Neutrophil (primary cell): ENCODE data around the gene CLIC3.

ENCODE experiments used
- H3K27ac ChIP-seq: fragments of 200-600 bp; sonication (generic); 2 replicates; pipeline ENCODE4 v1.5.1; 2016; ENCODE audit warnings: mild to moderate bottlenecking, moderate library complexity
- H3K27me3 ChIP-seq: fragments of 200-600 bp; sonication (generic); 2 replicates; pipeline ENCODE4 v1.6.0; 2016; ENCODE audit warnings: mild to moderate bottlenecking
- H3K36me3 ChIP-seq: fragments of 200-600 bp; sonication (generic); 2 replicates; pipeline ENCODE4 v1.5.1; 2017
- H3K4me1 ChIP-seq, 2 experiments: fragments of 200-600 bp in 1 of 2; sonication (generic) in 1 of 2; 1 replicate in 1 of 2; 2 replicates in 1 of 2; pipeline versions ENCODE4 v1.5.1 to v1.6.1; 2013 to 2016; ENCODE audit warnings: low read depth in 1 of 2, low read length in 1 of 2, mild to moderate bottlenecking in 1 of 2, moderate library complexity in 1 of 2; ENCODE audit not compliant: control insufficient read depth in 1 of 2, insufficient read depth in 1 of 2
- H3K4me3 ChIP-seq, 2 experiments: fragments of 200-600 bp in 1 of 2; sonication (generic) in 1 of 2; 1 replicate in 1 of 2; 2 replicates in 1 of 2; pipeline ENCODE4 v1.5.1; 2013 to 2016; ENCODE audit warnings: low read depth in 1 of 2, low read length in 1 of 2, mild to moderate bottlenecking in 1 of 2, moderate library complexity in 1 of 2
- H3K9me3 ChIP-seq: fragments of 200-600 bp; sonication (generic); 2 replicates; pipeline ENCODE4 v1.5.1; 2016
- CTCF ChIP-seq: fragments of 200-600 bp; sonication (generic); IDR thresholded peaks from 2 replicates; pipeline ENCODE4 v1.5.1; 2016; ENCODE audit warnings: antibody characterized with exemption

CLIC3 gene

GRCh38 chr9:136988872-136989271, 7.5 kb downstream of the CLIC3 start:
- Histone ChIP-seq H3K27me3 (peaks cover 72% of the 10 kb centered on the region), H3K36me3 (no peaks in the 10 kb centered on the region), H3K4me3 (no peak overlapping the region), H3K9me3 (no peaks in the 10 kb centered on the region), H3K4me1 (peaks cover 17 to 24% of the 10 kb centered on the region in 2 experiments), H3K27ac (no peak overlapping the region)
- TF ChIP-seq CTCF: no peak

GRCh38 chr9:136985853-136986252, 10.5 kb downstream of the CLIC3 start:
- peaks cover 98% of the 10 kb centered on the region for H3K27me3 ChIP-seq
- no peak overlapping the region for H3K4me3 ChIP-seq
- TF ChIP-seq CTCF: no peak
- no peaks in the 10 kb centered on the region for H3K4me1 ChIP-seq
- H3K36me3 ChIP-seq: no peaks in the 10 kb centered on the region
- no peaks in the 10 kb centered on the region for H3K9me3 ChIP-seq
- no peak overlapping the region for H3K27ac ChIP-seq

- H3K9me3 ChIP-seq: no peaks in the 10 kb centered on the region
- no peaks in the 10 kb centered on the region for H3K36me3 ChIP-seq
- no peak overlapping the region for H3K4me3 ChIP-seq
- H3K27me3 ChIP-seq: peaks cover 97% of the 10 kb centered on the region
- H3K27ac ChIP-seq: no peak overlapping the region
- TF ChIP-seq CTCF: no peak
- no peaks in the 10 kb centered on the region for H3K4me1 ChIP-seq
These were observed 11.3 kb downstream of the CLIC3 start for GRCh38 chr9:136985027-136985602.

- H3K36me3 ChIP-seq: no peaks in the 10 kb centered on the region
- TF ChIP-seq CTCF: no peak
- no peak overlapping the region for H3K4me3 ChIP-seq
- no peak overlapping the region for H3K27ac ChIP-seq
- no peaks in the 10 kb centered on the region for H3K4me1 ChIP-seq
- H3K9me3 ChIP-seq: no peaks in the 10 kb centered on the region
- peaks cover 97% of the 10 kb centered on the region for H3K27me3 ChIP-seq
These were observed 11.8 kb downstream of the CLIC3 start for GRCh38 chr9:136984464-136985026.

GRCh38 chr9:136983656-136984314, 12.6 kb downstream of the CLIC3 start:
- no peaks in the 10 kb centered on the region for H3K36me3 ChIP-seq
- H3K4me3 ChIP-seq: no peak overlapping the region
- H3K27ac ChIP-seq: no peak overlapping the region
- peaks cover 99% of the 10 kb centered on the region for H3K27me3 ChIP-seq
- no peaks in the 10 kb centered on the region for H3K9me3 ChIP-seq
- no peaks in the 10 kb centered on the region for H3K4me1 ChIP-seq
- TF ChIP-seq CTCF: no peak
